Adrenal gland (tissue), 12 donors: ENCODE data around the gene DHRS7B. TPM values are rescaled to one million over a fixed set of nuclear protein-coding genes. Genes with fewer than 3 reads are reported as not detected.
"Not testable (repeated sequence)": the region's sequence is repeated elsewhere in the genome, so short reads cannot be mapped to it uniquely, and the experiment has no call there.

ENCODE experiments used
- DNase-seq, 7 donors: peaks; one replicate each; pipeline ENCODE4 v3.0.0-alpha.2; 2019 to 2020
- H3K27ac ChIP-seq, 5 donors: fragments of 200-600 bp; sonication (generic) in 4 of 5; 1 replicate in 3 of 5; 2 replicates in 2 of 5; pipeline versions ENCODE4 v1.5.1 to v1.8.0; 2016 to 2020; ENCODE audit warnings: mild to moderate bottlenecking in 1 of 5
- H3K27me3 ChIP-seq: fragments of 200-600 bp; 2 replicates; pipeline ENCODE4 v1.8.0; 2021
- H3K36me3 ChIP-seq, 2 donors: fragments of 200-600 bp; replicated peaks in 1 of 2; 1 replicate in 1 of 2; 2 replicates in 1 of 2; pipeline versions ENCODE4 v1.5.1 to v1.8.0; 2018 to 2022
- H3K4me1 ChIP-seq, 2 donors: fragments of 200-600 bp; replicated peaks in 1 of 2; 1 replicate in 1 of 2; 2 replicates in 1 of 2; pipeline versions ENCODE4 v1.5.1 to v1.8.0; 2018 to 2021
- H3K4me3 ChIP-seq, 4 donors: fragments of 200-600 bp; sonication (generic) in 3 of 4; one replicate each; pipeline ENCODE4 v1.5.1; 2016 to 2018
- H3K9me3 ChIP-seq, 3 donors: fragments of 200-600 bp; sonication (generic) in 1 of 3; replicated peaks in 1 of 3; 1 replicate in 2 of 3; 2 replicates in 1 of 3; pipeline versions ENCODE4 v1.5.1 to v1.8.0; 2016 to 2021
- CTCF ChIP-seq, 6 experiments: fragments of 450-650 bp in 4 of 6; fragments of 200-600 bp in 2 of 6; sonication (generic) in 1 of 6; IDR thresholded peaks; 1 replicate in 5 of 6; 2 replicates in 1 of 6; pipeline versions ENCODE4 v1.5.1 to v1.8.0; 2016 to 2021; ENCODE audit warnings: antibody characterized with exemption in 6 of 6, mild to moderate bottlenecking in 2 of 6, moderate library complexity in 1 of 6
- POLR2A ChIP-seq, 2 donors: fragments of 450-650 bp; IDR thresholded peaks; one replicate each; pipeline ENCODE4 v1.6.1; 2017; ENCODE audit warnings: antibody characterized with exemption in 2 of 2, mild to moderate bottlenecking in 2 of 2, moderate library complexity in 1 of 2
- WGBS, 4 donors: extraction: QIAGEN DNeasy Blood & Tissue Kit in 2 of 4; methylation state at CpG; one replicate each; pipeline versions ENCODE4 v1.1.5 to v1.1.7; 2013 to 2017; 5-methylcytosine and 5-hydroxymethylcytosine counted together
- intact Hi-C, 2 donors: fragments of 100-400 bp; cut with DNase I; formaldehyde crosslinking; loops; one replicate each; pipeline versions ENCODE4 v1.14.1 to v1.15.0; 2022 to 2023
- polyA plus RNA-seq, 3 donors: library from polyadenylated mRNA; stranded (reverse); fragments of 200-250 nt in 2 of 3; fragments of 350-450 nt in 1 of 3; fragmentation: Illumina TruSeq in 1 of 3; extraction: RNeasy Lipid Tissue Mini Kit (QIAGEN cat#74804) in 1 of 3; gene quantifications; one replicate each; pipeline ENCODE4 v1.2.3, GENCODE V29; 2013 to 2014
- total RNA-seq, 9 donors: library from RNA; depleted of rRNA in 4 of 9; stranded (reverse); fragments of >200 nt in 4 of 9; fragments of 120-200 nt in 1 of 9; fragmentation: NEBNext Ultra II Directional in 1 of 9; extraction: Animal tissue kit (Norgen Biotek cat#: 25700) in 1 of 9; gene quantifications; one replicate each; pipeline versions ENCODE4 v1.1.0 to v1.2.4, GENCODE V29; 2013 to 2023
- donor health status: healthy with polysubstance abuse.
- donor health status: Bipolar disorder and iron deficiency.
- donor health status: DM: yes; HTN: yes; CAD: no.
- donor health status: DM: no; HTN: no; CAD: no.
- donor health status: DM: no; HTN: no; CAD: no.
- donor health status: DM: yes; HTN: yes; CAD: no.

The DHRS7B gene
- total and polyA plus RNA-seq, 12 donors = 18.0 to 68.5 (median 40.8) TPM

- H3K9me3 ChIP-seq = no peaks in the 10 kb centered on the region
- TF ChIP-seq CTCF (IDR thresholded peaks at IDR 0.05) (no peak), POLR2A (IDR thresholded peaks at IDR 0.05) (no peak)
- H3K4me1 ChIP-seq = peaks cover 9 to 13% of the 10 kb centered on the region in 2 donors
- no peaks in the 10 kb centered on the region for H3K27me3 ChIP-seq
- H3K36me3 ChIP-seq = no peaks in the 10 kb centered on the region
- H3K27ac ChIP-seq = no peak overlapping the region
- no peak overlapping the region for H3K4me3 ChIP-seq
- intact Hi-C loops = no loop called here
- DNase-seq = no peak
- WGBS, 4 donors = 84 to 94% (median 88%) methylated on average over 7 of the region's 7 CpGs
Observed at GRCh38 chr17:21079196-21079595, 47.6 kb upstream of the DHRS7B start.

GRCh38 chr17:21082001-21082436 lies 44.7 kb upstream of the DHRS7B start:
- no peaks in the 10 kb centered on the region for H3K27me3 ChIP-seq
- WGBS, 4 donors = 79 to 94% (median 83%) methylated on average over 5 of the region's 5 CpGs
- H3K36me3 ChIP-seq = no peaks in the 10 kb centered on the region
- H3K27ac ChIP-seq = no peak overlapping the region
- TF ChIP-seq CTCF (IDR thresholded peaks at IDR 0.05) = no peak
- TF ChIP-seq POLR2A (IDR thresholded peaks at IDR 0.05) = no peak
- H3K9me3 ChIP-seq = no peaks in the 10 kb centered on the region
- intact Hi-C loops = no loop called here
- no peak for DNase-seq
- no peak overlapping the region for H3K4me3 ChIP-seq
- no peaks in the 10 kb centered on the region for H3K4me1 ChIP-seq

- H3K9me3 ChIP-seq, H3K27ac ChIP-seq, H3K36me3 ChIP-seq, H3K4me3 ChIP-seq, DNase-seq, H3K27me3 ChIP-seq, intact Hi-C loops, H3K4me1 ChIP-seq: not testable (repeated sequence)
- WGBS, 4 donors = 94 to 100% (median 97%) methylated on average over 1 of the region's 1 CpG
Observed at GRCh38 chr17:21085280-21085679, 41.5 kb upstream of the DHRS7B start.

DNA sequence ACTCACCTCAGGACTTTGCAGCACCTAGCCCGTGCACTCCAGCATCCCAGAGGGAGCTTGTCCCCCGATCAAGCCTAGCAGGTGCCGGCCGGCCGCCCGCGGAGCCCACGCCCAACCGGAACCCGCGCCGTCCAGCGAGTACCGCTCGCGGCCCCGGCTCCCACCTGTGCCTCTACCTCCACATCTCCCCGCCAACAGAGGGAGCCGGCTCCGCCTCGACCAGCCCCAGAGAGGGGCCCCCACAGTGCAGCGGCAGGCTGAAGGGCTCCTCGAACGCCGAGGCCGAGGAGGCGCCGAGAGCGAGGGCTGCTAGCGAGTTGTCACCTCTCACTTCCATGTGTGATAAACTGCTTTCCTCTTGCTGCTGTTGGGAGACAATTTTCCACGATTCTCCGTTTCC lies 41.1 kb upstream of the DHRS7B start:
- intact Hi-C loops = no loop called here
- H3K27ac ChIP-seq = no peak overlapping the region
- DNase-seq = no peak
- no peaks in the 10 kb centered on the region for H3K4me1 ChIP-seq
- no peaks in the 10 kb centered on the region for H3K36me3 ChIP-seq
- H3K9me3 ChIP-seq = no peaks in the 10 kb centered on the region
- no peaks in the 10 kb centered on the region for H3K27me3 ChIP-seq
- TF ChIP-seq CTCF (IDR thresholded peaks at IDR 0.05) (no peak), POLR2A (IDR thresholded peaks at IDR 0.05) (no peak)
- H3K4me3 ChIP-seq = no peak overlapping the region
- 80 to 93% (median 85%) methylated on average over 20 to 32 of the region's 32 CpGs for WGBS, 4 donors

GRCh38 chr17:21089145-21089544 lies 37.6 kb upstream of the DHRS7B start:
- no peak overlapping the region for H3K27ac ChIP-seq
- no peaks in the 10 kb centered on the region for H3K4me1 ChIP-seq
- H3K4me3 ChIP-seq = no peak overlapping the region
- TF ChIP-seq CTCF (IDR thresholded peaks at IDR 0.05) = no peak
- TF ChIP-seq POLR2A (IDR thresholded peaks at IDR 0.05) = no peak
- H3K36me3 ChIP-seq = no peaks in the 10 kb centered on the region
- H3K9me3 ChIP-seq = no peaks in the 10 kb centered on the region
- H3K27me3 ChIP-seq = no peaks in the 10 kb centered on the region
- 66 to 78% (median 73%) methylated on average over 1 of the region's 1 CpG for WGBS, 4 donors
- intact Hi-C loops = no loop called here
- DNase-seq = no peak
